ENCODE results near the gene RBM25.
A peak's percentile ranks its signal among the peaks of the same experiment; 100 is the strongest.

Gene RBM25

DNA sequence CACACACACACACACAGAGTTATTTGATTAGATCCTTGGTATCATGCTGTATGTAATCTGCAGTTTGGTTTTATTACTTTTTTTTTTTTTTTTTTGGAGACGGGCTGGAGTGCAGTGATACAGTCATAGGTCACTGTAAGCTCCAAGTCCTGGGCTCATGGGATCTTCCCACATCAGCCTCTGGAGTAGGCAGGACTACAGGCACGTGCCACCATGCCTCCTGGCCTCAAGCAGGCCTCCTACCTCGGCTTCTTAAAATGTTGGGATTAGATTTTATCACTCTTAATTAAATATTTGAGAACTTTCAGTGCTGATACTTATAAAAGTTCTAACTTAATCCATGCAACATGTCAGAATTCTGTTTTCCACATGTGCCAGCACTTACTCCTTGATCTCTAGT is 46.7 kb downstream of the RBM25 start:
- H3K4me3 ChIP-seq (ENCODE audit: low read length) = no peak overlapping the region
- no peak overlapping the region for H3K9ac ChIP-seq (ENCODE audit: low read depth, low read length)
- H3K36me3 ChIP-seq (ENCODE audit: insufficient read depth, low read depth, low read length) = peaks cover 99% of the 10 kb centered on the region
- no peaks in the 10 kb centered on the region for H3K4me1 ChIP-seq (ENCODE audit: insufficient read depth, low read length)
- no peaks in the 10 kb centered on the region for H3K27me3 ChIP-seq (ENCODE audit: insufficient read depth, low read length)
- H3K27ac ChIP-seq (ENCODE audit: low read length) = no peak overlapping the region
- H3K9me3 ChIP-seq (ENCODE audit: insufficient read depth, low read depth, low read length) = no peaks in the 10 kb centered on the region

DNA sequence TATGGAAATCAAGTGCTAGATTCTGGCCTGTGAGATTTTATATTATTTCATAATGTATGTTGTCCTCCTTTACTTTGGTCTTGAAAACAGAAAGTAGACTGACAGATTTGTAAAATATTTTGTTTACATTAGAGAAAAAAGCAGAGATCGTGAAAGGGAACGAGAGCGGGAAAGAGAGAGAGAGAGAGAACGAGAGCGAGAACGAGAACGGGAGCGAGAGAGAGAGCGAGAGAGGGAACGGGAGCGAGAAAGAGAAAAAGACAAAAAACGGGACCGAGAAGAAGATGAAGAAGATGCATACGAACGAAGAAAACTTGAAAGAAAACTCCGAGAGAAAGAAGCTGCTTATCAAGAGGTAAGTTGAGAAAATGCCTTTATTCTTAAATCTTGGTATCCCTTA is 47.4 kb downstream of the RBM25 start:
- peaks cover 99% of the 10 kb centered on the region for H3K36me3 ChIP-seq (ENCODE audit: insufficient read depth, low read depth, low read length)
- no peaks in the 10 kb centered on the region for H3K4me1 ChIP-seq (ENCODE audit: insufficient read depth, low read length)
- no peak overlapping the region for H3K4me3 ChIP-seq (ENCODE audit: low read length)
- H3K27me3 ChIP-seq (ENCODE audit: insufficient read depth, low read length) = no peaks in the 10 kb centered on the region
- no peaks in the 10 kb centered on the region for H3K9me3 ChIP-seq (ENCODE audit: insufficient read depth, low read depth, low read length)
- no peak overlapping the region for H3K27ac ChIP-seq (ENCODE audit: low read length)
- no peak overlapping the region for H3K9ac ChIP-seq (ENCODE audit: low read depth, low read length)

DNA sequence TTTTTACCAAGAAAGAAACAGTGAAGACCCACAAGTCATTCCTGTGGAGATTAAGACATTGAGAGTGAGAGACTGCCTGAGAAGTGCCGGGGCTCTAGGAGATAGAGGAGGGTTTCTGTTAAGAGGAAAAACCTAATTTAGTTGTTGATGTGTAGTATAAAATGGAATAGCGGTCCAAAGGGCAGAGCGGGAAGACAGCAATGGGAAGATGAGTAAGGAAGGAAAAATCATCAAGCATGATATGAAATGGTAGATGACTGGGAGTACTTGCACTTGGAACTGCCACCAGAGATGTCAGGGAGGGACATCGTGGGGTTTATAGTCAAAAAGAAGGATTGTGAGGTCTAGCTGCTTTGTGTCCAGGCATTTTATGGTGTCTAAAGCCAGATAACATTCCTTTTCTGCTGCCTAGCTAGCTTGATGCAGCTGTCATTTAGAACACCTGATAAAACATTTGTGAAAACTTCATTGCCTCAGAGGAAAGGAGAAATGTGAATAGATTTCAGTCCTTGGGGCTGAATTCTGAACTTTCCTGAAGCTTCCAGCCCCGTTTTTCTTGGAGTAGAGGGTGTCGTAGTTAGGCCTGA is 57.8 kb downstream of the RBM25 start:
- Histone ChIP-seq H3K27ac (ENCODE audit: low read length) (no peak overlapping the region), H3K9ac (ENCODE audit: low read depth, low read length) (no peak overlapping the region), H3K4me1 (ENCODE audit: insufficient read depth, low read length) (no peaks in the 10 kb centered on the region), H3K9me3 (ENCODE audit: insufficient read depth, low read depth, low read length) (no peaks in the 10 kb centered on the region), H3K4me3 (ENCODE audit: low read length) (no peak overlapping the region), H3K36me3 (ENCODE audit: insufficient read depth, low read depth, low read length) (peaks cover 97% of the 10 kb centered on the region), H3K27me3 (ENCODE audit: insufficient read depth, low read length) (no peaks in the 10 kb centered on the region)

GRCh38 chr14:73124180-73124894 is 66.0 kb downstream of the RBM25 start:
- no peak overlapping the region for H3K4me3 ChIP-seq (ENCODE audit: low read length)
- H3K9me3 ChIP-seq (ENCODE audit: insufficient read depth, low read depth, low read length) = no peaks in the 10 kb centered on the region
- no peak overlapping the region for H3K27ac ChIP-seq (ENCODE audit: low read length)
- H3K4me1 ChIP-seq (ENCODE audit: insufficient read depth, low read length) = peaks cover 35% of the 10 kb centered on the region; the same call in 1 of the 2 replicates
- peaks cover 51% of the 10 kb centered on the region for H3K36me3 ChIP-seq (ENCODE audit: insufficient read depth, low read depth, low read length)
- no peak overlapping the region for H3K9ac ChIP-seq (ENCODE audit: low read depth, low read length)
- H3K27me3 ChIP-seq (ENCODE audit: insufficient read depth, low read length) = no peaks in the 10 kb centered on the region

GRCh38 chr14:73125169-73125588 is 66.8 kb downstream of the RBM25 start:
- no peak overlapping the region for H3K27ac ChIP-seq (ENCODE audit: low read length)
- H3K36me3 ChIP-seq (ENCODE audit: insufficient read depth, low read depth, low read length) = peaks cover 43% of the 10 kb centered on the region
- H3K9ac ChIP-seq (ENCODE audit: low read depth, low read length) = no peak overlapping the region
- peaks cover 35% of the 10 kb centered on the region; the same call in 1 of the 2 replicates for H3K4me1 ChIP-seq (ENCODE audit: insufficient read depth, low read length)
- H3K27me3 ChIP-seq (ENCODE audit: insufficient read depth, low read length) = no peaks in the 10 kb centered on the region
- H3K4me3 ChIP-seq (ENCODE audit: low read length) = no peak overlapping the region
- no peaks in the 10 kb centered on the region for H3K9me3 ChIP-seq (ENCODE audit: insufficient read depth, low read depth, low read length)

GRCh38 chr14:73125746-73126145 is 67.4 kb downstream of the RBM25 start:
- peak overlapping the region; percentile 41; the same call in 1 of the 2 replicates for H3K4me3 ChIP-seq (ENCODE audit: low read length)
- peaks cover 37% of the 10 kb centered on the region for H3K36me3 ChIP-seq (ENCODE audit: insufficient read depth, low read depth, low read length)
- H3K9ac ChIP-seq (ENCODE audit: low read depth, low read length) = 0 out of 2 replicates have a peak overlapping the region, but pooled peaks have one; percentile 23
- peaks cover 35% of the 10 kb centered on the region; the same call in 1 of the 2 replicates for H3K4me1 ChIP-seq (ENCODE audit: insufficient read depth, low read length)
- H3K27me3 ChIP-seq (ENCODE audit: insufficient read depth, low read length) = no peaks in the 10 kb centered on the region
- no peak overlapping the region for H3K27ac ChIP-seq (ENCODE audit: low read length)
- no peaks in the 10 kb centered on the region for H3K9me3 ChIP-seq (ENCODE audit: insufficient read depth, low read depth, low read length)

DNA sequence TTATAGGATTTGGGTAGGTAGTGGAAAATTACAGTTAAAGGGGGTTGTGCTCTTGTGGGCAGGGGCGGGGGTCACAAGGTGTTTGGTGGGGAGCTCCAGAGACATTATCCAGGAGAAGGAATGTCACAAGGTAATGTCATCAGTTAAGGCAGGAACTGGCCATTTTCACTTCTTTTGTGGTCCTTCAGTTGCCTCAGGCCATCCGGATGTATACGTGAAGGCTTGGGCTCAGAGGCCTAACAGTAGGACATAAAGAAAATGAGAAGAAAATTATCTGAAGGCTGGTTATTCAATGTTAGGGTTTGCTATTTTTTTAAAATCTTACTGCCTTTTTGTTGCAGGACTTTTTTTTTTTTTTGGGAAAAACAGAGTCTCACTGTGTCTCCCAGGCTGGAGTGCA is 75.5 kb downstream of the RBM25 start:
- Histone ChIP-seq H3K4me3 (ENCODE audit: low read length) (no peak overlapping the region), H3K9me3 (ENCODE audit: insufficient read depth, low read depth, low read length) (no peaks in the 10 kb centered on the region), H3K4me1 (ENCODE audit: insufficient read depth, low read length) (peaks cover 7% of the 10 kb centered on the region), H3K27ac (ENCODE audit: low read length) (no peak overlapping the region), H3K36me3 (ENCODE audit: insufficient read depth, low read depth, low read length) (no peaks in the 10 kb centered on the region), H3K9ac (ENCODE audit: low read depth, low read length) (no peak overlapping the region), H3K27me3 (ENCODE audit: insufficient read depth, low read length) (no peaks in the 10 kb centered on the region)

GRCh38 chr14:73136085-73136386 is 77.7 kb downstream of the RBM25 start:
- Histone ChIP-seq H3K9me3 (ENCODE audit: insufficient read depth, low read depth, low read length) (no peaks in the 10 kb centered on the region), H3K9ac (ENCODE audit: low read depth, low read length) (peak overlapping the region; percentile 81; the same call in 1 of the 2 replicates), H3K27ac (ENCODE audit: low read length) (no peak overlapping the region), H3K4me3 (ENCODE audit: low read length) (peak overlapping the region; percentile 85), H3K36me3 (ENCODE audit: insufficient read depth, low read depth, low read length) (no peaks in the 10 kb centered on the region), H3K4me1 (ENCODE audit: insufficient read depth, low read length) (peaks cover 7% of the 10 kb centered on the region), H3K27me3 (ENCODE audit: insufficient read depth, low read length) (no peaks in the 10 kb centered on the region)

DNA sequence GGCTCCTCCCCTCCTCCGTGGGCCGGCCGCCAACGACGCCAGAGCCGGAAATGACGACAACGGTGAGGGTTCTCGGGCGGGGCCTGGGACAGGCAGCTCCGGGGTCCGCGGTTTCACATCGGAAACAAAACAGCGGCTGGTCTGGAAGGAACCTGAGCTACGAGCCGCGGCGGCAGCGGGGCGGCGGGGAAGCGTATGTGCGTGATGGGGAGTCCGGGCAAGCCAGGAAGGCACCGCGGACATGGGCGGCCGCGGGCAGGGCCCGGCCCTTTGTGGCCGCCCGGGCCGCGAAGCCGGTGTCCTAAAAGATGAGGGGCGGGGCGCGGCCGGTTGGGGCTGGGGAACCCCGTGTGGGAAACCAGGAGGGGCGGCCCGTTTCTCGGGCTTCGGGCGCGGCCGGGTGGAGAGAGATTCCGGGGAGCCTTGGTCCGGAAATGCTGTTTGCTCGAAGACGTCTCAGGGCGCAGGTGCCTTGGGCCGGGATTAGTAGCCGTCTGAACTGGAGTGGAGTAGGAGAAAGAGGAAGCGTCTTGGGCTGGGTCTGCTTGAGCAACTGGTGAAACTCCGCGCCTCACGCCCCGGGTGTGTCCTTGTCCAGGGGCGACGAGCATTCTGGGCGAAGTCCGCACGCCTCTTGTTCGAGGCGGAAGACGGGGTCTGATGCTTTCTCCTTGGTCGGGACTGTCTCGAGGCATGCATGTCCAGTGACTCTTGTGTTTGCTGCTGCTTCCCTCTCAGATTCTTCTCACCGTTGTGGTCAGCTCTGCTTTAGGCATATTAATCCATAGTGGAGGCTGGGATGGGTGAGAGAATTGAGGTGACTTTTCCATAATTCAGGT is 78.3 kb downstream of the RBM25 start, which contains the start of gene PSEN1:
Gene PSEN1, plus strand, starts transcription at position 121 of the 839 bp plus-strand sequence. CDS start 11,513 bp downstream, outside the sequence.
- Histone ChIP-seq H3K4me1 (ENCODE audit: insufficient read depth, low read length) (peaks cover 7% of the 10 kb centered on the region), H3K27ac (ENCODE audit: low read length) (no peak within 1 kb of the TSS), H3K36me3 (ENCODE audit: insufficient read depth, low read depth, low read length) (no peaks in the 10 kb centered on the region), H3K9ac (ENCODE audit: low read depth, low read length) (peak within 1 kb of the TSS; percentile 81), H3K4me3 (ENCODE audit: low read length) (peak within 1 kb of the TSS; percentile 85), H3K27me3 (ENCODE audit: insufficient read depth, low read length) (no peaks in the 10 kb centered on the region), H3K9me3 (ENCODE audit: insufficient read depth, low read depth, low read length) (no peaks in the 10 kb centered on the region)

GRCh38 chr14:73140811-73141323 is 82.5 kb downstream of the RBM25 start:
- H3K4me3 ChIP-seq (ENCODE audit: low read length) = no peak overlapping the region
- no peaks in the 10 kb centered on the region for H3K36me3 ChIP-seq (ENCODE audit: insufficient read depth, low read depth, low read length)
- no peak overlapping the region for H3K27ac ChIP-seq (ENCODE audit: low read length)
- H3K4me1 ChIP-seq (ENCODE audit: insufficient read depth, low read length) = peaks cover 7% of the 10 kb centered on the region
- H3K27me3 ChIP-seq (ENCODE audit: insufficient read depth, low read length) = no peaks in the 10 kb centered on the region
- H3K9ac ChIP-seq (ENCODE audit: low read depth, low read length) = no peak overlapping the region
- H3K9me3 ChIP-seq (ENCODE audit: insufficient read depth, low read depth, low read length) = no peaks in the 10 kb centered on the region

- Histone ChIP-seq H3K27me3 (ENCODE audit: insufficient read depth, low read length) (no peaks in the 10 kb centered on the region), H3K36me3 (ENCODE audit: insufficient read depth, low read depth, low read length) (no peaks in the 10 kb centered on the region), H3K9ac (ENCODE audit: low read depth, low read length) (no peak overlapping the region), H3K4me3 (ENCODE audit: low read length) (no peak overlapping the region), H3K27ac (ENCODE audit: low read length) (no peak overlapping the region), H3K9me3 (ENCODE audit: insufficient read depth, low read depth, low read length) (no peaks in the 10 kb centered on the region), H3K4me1 (ENCODE audit: insufficient read depth, low read length) (peaks cover 3% of the 10 kb centered on the region)
Observed at GRCh38 chr14:73142216-73142615, 83.9 kb downstream of the RBM25 start.
